ENCODE data around the gene PES1.
"Not testable (repeated sequence)": the region's sequence is repeated elsewhere in the genome, so short reads cannot be mapped to it uniquely, and the experiment has no call there.

PES1 gene

DNA sequence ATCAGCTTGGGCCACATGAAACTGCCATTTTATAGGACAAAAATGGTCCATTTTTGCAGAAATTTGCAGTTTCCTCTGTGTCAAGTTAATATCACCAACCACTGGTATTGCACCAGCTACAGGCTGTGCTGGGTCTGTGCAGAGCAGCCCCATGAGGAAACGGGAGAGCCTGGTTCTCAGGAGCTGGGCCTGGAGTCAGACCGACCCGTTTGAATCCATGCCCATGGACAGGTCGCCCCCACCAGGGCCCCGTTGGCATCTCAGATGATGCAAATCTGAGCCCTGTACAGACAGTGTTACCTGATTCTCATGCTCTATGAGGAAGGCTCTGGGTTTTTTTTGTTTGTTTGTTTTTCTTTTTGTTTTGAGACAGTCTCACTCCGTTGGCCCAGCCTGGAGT lies 35.3 kb downstream of the PES1 start:
- TF ChIP-seq, protein P1, sequence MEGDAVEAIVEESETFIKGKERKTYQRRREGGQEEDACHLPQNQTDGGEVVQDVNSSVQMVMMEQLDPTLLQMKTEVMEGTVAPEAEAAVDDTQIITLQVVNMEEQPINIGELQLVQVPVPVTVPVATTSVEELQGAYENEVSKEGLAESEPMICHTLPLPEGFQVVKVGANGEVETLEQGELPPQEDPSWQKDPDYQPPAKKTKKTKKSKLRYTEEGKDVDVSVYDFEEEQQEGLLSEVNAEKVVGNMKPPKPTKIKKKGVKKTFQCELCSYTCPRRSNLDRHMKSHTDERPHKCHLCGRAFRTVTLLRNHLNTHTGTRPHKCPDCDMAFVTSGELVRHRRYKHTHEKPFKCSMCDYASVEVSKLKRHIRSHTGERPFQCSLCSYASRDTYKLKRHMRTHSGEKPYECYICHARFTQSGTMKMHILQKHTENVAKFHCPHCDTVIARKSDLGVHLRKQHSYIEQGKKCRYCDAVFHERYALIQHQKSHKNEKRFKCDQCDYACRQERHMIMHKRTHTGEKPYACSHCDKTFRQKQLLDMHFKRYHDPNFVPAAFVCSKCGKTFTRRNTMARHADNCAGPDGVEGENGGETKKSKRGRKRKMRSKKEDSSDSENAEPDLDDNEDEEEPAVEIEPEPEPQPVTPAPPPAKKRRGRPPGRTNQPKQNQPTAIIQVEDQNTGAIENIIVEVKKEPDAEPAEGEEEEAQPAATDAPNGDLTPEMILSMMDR (IDR thresholded peaks at IDR 0.05; ENCODE audit: low read depth, low read length, missing control alignments): no peak
- in situ Hi-C loops (cut with HindIII; ENCODE audit: low sequenced_read_pairs): no loop called here
- DNase-seq (ENCODE audit: low read depth): no peak
- no peak overlapping the region for H3K4me3 ChIP-seq (ENCODE audit: low read depth, low read length)

DNA sequence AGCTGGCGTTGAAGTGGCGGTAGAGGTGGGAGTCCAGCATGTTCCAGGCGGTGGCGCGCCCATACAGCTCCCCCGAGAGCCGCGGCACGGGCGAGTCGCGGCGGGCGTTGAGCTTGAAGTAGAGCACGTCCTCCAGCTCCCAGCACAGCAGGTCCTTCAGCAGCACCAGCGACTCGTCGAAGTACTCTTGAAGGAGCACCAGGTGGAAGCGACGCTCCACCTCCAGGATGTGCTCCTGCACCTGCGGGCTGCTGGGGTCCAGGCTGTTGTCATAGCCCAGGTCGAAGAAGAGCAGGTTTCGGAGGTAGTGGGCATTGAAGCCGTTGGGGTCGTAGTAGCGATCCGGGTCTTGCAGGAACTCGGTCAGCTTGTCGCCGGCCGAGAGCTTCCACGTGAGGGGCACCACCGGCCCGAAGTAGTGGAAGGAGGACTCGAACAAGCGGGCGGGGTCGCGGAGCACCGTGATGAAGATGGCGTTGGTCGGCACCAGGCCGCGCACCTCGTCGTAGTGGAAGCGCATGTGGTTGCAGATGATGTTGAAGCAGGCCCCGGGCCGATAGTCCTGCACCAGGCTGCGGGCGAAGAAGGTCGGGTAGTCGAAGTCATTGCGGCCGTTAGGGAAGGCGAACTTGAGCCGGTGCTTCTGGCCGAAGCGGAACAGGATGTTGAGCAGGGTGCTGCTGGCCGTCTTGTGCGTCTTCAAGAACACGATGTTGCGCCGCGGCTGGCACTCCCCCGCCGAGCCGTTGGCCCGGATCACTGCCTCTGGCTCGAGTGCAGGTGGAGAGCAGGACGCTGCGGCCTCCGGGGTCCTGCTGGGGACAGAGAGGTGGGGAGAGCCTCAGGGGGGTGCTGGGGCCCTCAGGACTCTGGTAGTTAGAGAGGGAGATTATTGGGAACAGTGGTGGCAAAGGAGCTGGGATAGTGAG lies 36.2 kb downstream of the PES1 start:
- in situ Hi-C loops (cut with HindIII; ENCODE audit: low sequenced_read_pairs): no loop called here
- TF ChIP-seq, protein P1 (IDR thresholded peaks at IDR 0.05; ENCODE audit: low read depth, low read length, missing control alignments): no peak
- DNase-seq (ENCODE audit: low read depth): no peak
- H3K4me3 ChIP-seq (ENCODE audit: low read depth, low read length): no peak overlapping the region

DNA sequence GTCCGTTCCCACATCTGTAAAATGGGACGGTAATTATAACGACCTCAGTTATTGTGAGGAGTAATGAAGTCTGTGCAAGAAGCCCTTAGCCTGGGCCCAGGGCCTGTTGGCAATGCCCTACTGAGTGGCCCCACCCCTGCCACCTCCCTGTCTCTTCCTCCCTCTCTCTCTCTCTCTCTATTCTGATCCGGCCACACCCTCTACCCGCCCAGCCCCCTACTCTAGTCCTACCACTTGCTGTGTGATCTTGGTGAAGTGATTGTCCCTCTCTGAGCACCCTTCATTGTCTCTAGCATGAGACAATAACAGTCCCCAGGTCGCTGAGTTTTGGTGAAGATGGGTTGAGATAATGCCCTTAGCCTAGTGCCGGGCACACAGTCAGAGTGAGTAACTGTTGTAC lies 37.7 kb downstream of the PES1 start:
- DNase-seq (ENCODE audit: low read depth): no peak
- in situ Hi-C loops (cut with HindIII; ENCODE audit: low sequenced_read_pairs): no loop called here
- no peak overlapping the region for H3K4me3 ChIP-seq (ENCODE audit: low read depth, low read length)
- TF ChIP-seq, protein P1 (IDR thresholded peaks at IDR 0.05; ENCODE audit: low read depth, low read length, missing control alignments): no peak

DNA sequence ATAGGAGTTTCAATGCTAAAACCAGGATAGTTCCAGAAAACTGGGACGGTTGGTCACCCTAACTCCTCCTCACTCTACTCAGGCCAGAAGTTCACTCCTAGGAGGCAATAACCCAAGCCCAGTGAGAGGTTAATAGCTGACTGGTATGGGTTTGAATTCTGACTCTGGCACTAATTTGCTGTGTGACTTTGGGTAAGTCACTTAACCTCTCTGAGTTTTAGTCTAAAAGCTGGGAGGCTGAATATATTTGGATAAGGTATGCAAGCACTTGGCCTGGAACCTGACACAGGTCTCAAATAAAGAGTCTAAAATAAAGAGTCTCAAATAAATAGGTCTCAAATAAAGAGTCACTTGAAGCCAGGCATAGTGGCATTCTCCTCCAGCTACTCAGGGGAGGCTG lies 39.0 kb downstream of the PES1 start:
- TF ChIP-seq, protein P1 (IDR thresholded peaks at IDR 0.05; ENCODE audit: low read depth, low read length, missing control alignments): no peak
- DNase-seq (ENCODE audit: low read depth): no peak
- in situ Hi-C loops (cut with HindIII; ENCODE audit: low sequenced_read_pairs): no loop called here

DNA sequence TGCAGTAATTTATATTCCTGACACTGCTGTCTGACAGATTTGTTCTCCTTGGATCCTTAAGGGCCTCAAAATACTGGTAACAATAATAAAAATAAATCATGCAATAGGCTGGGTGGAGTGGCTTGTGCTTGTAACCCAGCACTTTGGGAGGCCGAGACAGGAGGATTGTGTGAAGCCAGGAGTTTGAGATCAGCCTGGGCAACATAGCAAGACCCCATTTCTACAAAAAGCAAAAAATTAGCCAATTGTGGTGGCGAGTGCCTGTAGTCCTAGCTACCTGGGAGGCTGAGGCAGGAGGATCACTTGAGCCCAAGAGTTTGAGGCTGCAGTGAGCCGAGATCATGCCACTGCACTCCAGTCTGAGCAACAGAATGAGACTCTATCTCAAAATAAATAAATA lies 39.9 kb downstream of the PES1 start:
- H3K4me3 ChIP-seq (ENCODE audit: low read depth, low read length); DNase-seq (ENCODE audit: low read depth); in situ Hi-C loops (cut with HindIII; ENCODE audit: low sequenced_read_pairs): not testable (repeated sequence)

More for the DNA sequence above, 39.0 kb downstream of the PES1 start:
- H3K4me3 ChIP-seq (ENCODE audit: low read depth, low read length): no peak overlapping the region

DNA sequence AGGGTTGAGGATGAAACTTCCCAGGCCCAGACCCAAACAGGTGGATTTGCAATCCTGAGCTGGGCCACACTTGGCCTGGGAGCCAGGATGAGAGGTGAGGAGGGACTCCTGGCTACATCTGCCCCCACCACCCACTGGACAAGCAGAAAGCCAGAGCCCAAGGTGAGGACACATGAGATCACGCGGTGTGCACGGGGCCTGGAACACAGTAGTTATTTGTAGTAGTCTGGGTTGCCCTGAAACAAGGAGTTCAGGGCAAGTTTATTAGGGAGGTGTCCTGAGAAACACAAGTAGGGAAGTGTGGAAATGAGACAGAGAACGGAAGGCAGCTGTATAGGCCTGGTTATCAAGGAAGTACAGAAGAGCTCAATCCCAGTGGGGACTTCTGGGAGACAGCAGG lies 44.5 kb downstream of the PES1 start:
- H3K4me3 ChIP-seq (ENCODE audit: low read depth, low read length): no peak overlapping the region
- no peak for DNase-seq (ENCODE audit: low read depth)
- TF ChIP-seq, protein P1 (IDR thresholded peaks at IDR 0.05; ENCODE audit: low read depth, low read length, missing control alignments): no peak
- in situ Hi-C loops (cut with HindIII; ENCODE audit: low sequenced_read_pairs): no loop called here

DNA sequence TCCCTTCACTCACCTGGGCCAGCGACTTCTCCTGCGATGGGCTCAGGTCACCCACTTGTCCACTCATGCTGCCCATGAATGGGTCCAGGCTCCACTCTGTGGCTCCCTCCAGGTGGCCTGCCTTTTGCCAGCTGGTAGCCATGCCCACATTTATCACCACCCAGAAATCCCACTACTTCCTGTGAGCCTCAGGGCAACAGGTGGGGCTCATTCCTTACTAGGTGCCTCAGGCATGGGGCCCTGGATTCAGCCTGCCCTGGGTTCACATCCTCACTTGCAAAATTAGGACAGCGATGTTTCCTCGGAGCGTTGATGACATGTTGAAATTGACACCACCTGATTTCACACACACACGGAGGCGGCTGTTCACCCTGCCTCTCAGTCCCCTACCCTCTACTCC lies 45.1 kb downstream of the PES1 start, which contains the start of gene SEC14L6:
Gene SEC14L6 (minus strand): TSS at position 126 of the 400 bp plus-strand sequence. CDS start 59 bp downstream, at position 67.
- DNase-seq (ENCODE audit: low read depth): no peak
- TF ChIP-seq, protein P1 (IDR thresholded peaks at IDR 0.05; ENCODE audit: low read depth, low read length, missing control alignments): no peak
- H3K4me3 ChIP-seq (ENCODE audit: low read depth, low read length): no peak within 1 kb of the TSS
- in situ Hi-C loops (cut with HindIII; ENCODE audit: low sequenced_read_pairs): no loop called here
